Measurements from ENCODE around the gene CGB5.

GRCh38 chr19:49004133-49004532 is 39.5 kb upstream of the CGB5 start:
- no peak for TF ChIP-seq CTCF (IDR thresholded peaks at IDR 0.05; ENCODE audit: low read length)
- TF ChIP-seq EZH2 (optimal IDR thresholded peaks at IDR 0.05; ENCODE audit: low read depth, low read length): no peak
